ENCODE data around the gene TRERF1. TPM values are rescaled to one million over a fixed set of nuclear protein-coding genes. Genes with fewer than 3 reads are reported as not detected.

TRERF1 gene
- total RNA-seq, 1 donor from 2014 or later: 8.7 TPM

GRCh38 chr6:42400886-42401612 lies 50.7 kb downstream of the TRERF1 start:
- DNase-seq (ENCODE audit: low spot score): no peak
- peaks cover 2% of the 10 kb centered on the region for H3K27me3 Mint-ChIP-seq (ENCODE audit: unreplicated experiment)
- no peak overlapping the region for H3K4me3 Mint-ChIP-seq (ENCODE audit: unreplicated experiment)
- H3K9me3 Mint-ChIP-seq (ENCODE audit: unreplicated experiment): no peaks in the 10 kb centered on the region
- peaks cover 19% of the 10 kb centered on the region for H3K4me1 Mint-ChIP-seq (ENCODE audit: unreplicated experiment)
- no peaks in the 10 kb centered on the region for H3K36me3 Mint-ChIP-seq (ENCODE audit: low read depth, unreplicated experiment)
- no peak for TF ChIP-seq CTCF (IDR thresholded peaks at IDR 0.05; ENCODE audit: unreplicated experiment)
- H3K27ac Mint-ChIP-seq (ENCODE audit: unreplicated experiment): no peak overlapping the region

GRCh38 chr6:42400061-42400760 lies 51.5 kb downstream of the TRERF1 start:
- Mint-ChIP-seq H3K4me1 (ENCODE audit: unreplicated experiment) (peaks cover 21% of the 10 kb centered on the region), H3K36me3 (ENCODE audit: low read depth, unreplicated experiment) (no peaks in the 10 kb centered on the region), H3K27ac (ENCODE audit: unreplicated experiment) (no peak overlapping the region), H3K9me3 (ENCODE audit: unreplicated experiment) (no peaks in the 10 kb centered on the region), H3K4me3 (ENCODE audit: unreplicated experiment) (no peak overlapping the region), H3K27me3 (ENCODE audit: unreplicated experiment) (peaks cover 2% of the 10 kb centered on the region)
- TF ChIP-seq CTCF (IDR thresholded peaks at IDR 0.05; ENCODE audit: unreplicated experiment): no peak
- DNase-seq (ENCODE audit: low spot score): no peak

GRCh38 chr6:42396720-42397119 lies 55.0 kb downstream of the TRERF1 start:
- H3K9me3 Mint-ChIP-seq (ENCODE audit: unreplicated experiment): no peaks in the 10 kb centered on the region
- H3K4me1 Mint-ChIP-seq (ENCODE audit: unreplicated experiment): peaks cover 4% of the 10 kb centered on the region
- peaks cover under 1% of the 10 kb centered on the region for H3K36me3 Mint-ChIP-seq (ENCODE audit: low read depth, unreplicated experiment)
- no peak for DNase-seq (ENCODE audit: low spot score)
- no peak overlapping the region for H3K27ac Mint-ChIP-seq (ENCODE audit: unreplicated experiment)
- no peak overlapping the region for H3K4me3 Mint-ChIP-seq (ENCODE audit: unreplicated experiment)
- H3K27me3 Mint-ChIP-seq (ENCODE audit: unreplicated experiment): no peaks in the 10 kb centered on the region
- TF ChIP-seq CTCF (IDR thresholded peaks at IDR 0.05; ENCODE audit: unreplicated experiment): no peak

GRCh38 chr6:42394881-42395620 lies 56.7 kb downstream of the TRERF1 start:
- H3K27me3 Mint-ChIP-seq (ENCODE audit: unreplicated experiment): peaks cover 3% of the 10 kb centered on the region
- H3K9me3 Mint-ChIP-seq (ENCODE audit: unreplicated experiment): no peaks in the 10 kb centered on the region
- no peak for DNase-seq (ENCODE audit: low spot score)
- H3K27ac Mint-ChIP-seq (ENCODE audit: unreplicated experiment): no peak overlapping the region
- H3K4me3 Mint-ChIP-seq (ENCODE audit: unreplicated experiment): no peak overlapping the region
- H3K36me3 Mint-ChIP-seq (ENCODE audit: low read depth, unreplicated experiment): peaks cover 4% of the 10 kb centered on the region
- TF ChIP-seq CTCF (IDR thresholded peaks at IDR 0.05; ENCODE audit: unreplicated experiment): no peak
- H3K4me1 Mint-ChIP-seq (ENCODE audit: unreplicated experiment): peaks cover 16% of the 10 kb centered on the region
